Measurements from ENCODE around the gene NELL2. TPM values are rescaled to one million over a fixed set of nuclear protein-coding genes. Genes with fewer than 3 reads are reported as not detected.

The NELL2 gene
- total RNA-seq, 1 experiment from 2014 or later = 1.1 TPM

GRCh38 chr12:44804068-44804467 lies 72.0 kb downstream of the NELL2 start:
- no peaks in the 10 kb centered on the region for H4K20me1 ChIP-seq (ENCODE audit: insufficient read depth)
- no peak overlapping the region for H3K9ac ChIP-seq (ENCODE audit: low read length)
- intact Hi-C loops (cut with micrococcal nuclease) = no loop called here
- H3K9me2 ChIP-seq (ENCODE audit: insufficient read depth) = no peaks in the 10 kb centered on the region
- no peak overlapping the region for H3K4me2 ChIP-seq (ENCODE audit: low read length)
- TF ChIP-seq SRF (IDR thresholded peaks at IDR 0.05; ENCODE audit: low read depth) (no peak), POLR2AphosphoS5 (IDR thresholded peaks at IDR 0.05; ENCODE audit: low read depth, low read length) (no peak), CBX3 (IDR thresholded peaks at IDR 0.05; ENCODE audit: low read depth) (no peak), TCF7L2 (IDR thresholded peaks at IDR 0.05; ENCODE audit: borderline replicate concordance, extremely low read depth, insufficient read depth, insufficient read length) (no peak), CEBPB (IDR thresholded peaks at IDR 0.05; ENCODE audit: low read depth) (no peak), EZH2 (IDR thresholded peaks at IDR 0.05) (no peak), MAX (IDR thresholded peaks at IDR 0.05) (no peak), FOSL1 (IDR thresholded peaks at IDR 0.05; ENCODE audit: low read depth) (no peak), ATF3 (IDR thresholded peaks at IDR 0.05) (no peak), YY1 (IDR thresholded peaks at IDR 0.05; ENCODE audit: extremely low read depth, insufficient replicate concordance, low read depth, low read length) (no peak), CTCF (IDR thresholded peaks at IDR 0.05 in 2 of 3, conservative IDR thresholded peaks at IDR 0.05 in 1 of 3; ENCODE audit: borderline replicate concordance in 1 of 3, insufficient read depth in 1 of 3, low read depth in 2 of 3, low read length in 2 of 3) (no peak), EGR1 (IDR thresholded peaks at IDR 0.05; ENCODE audit: low read depth) (no peak), JUND (IDR thresholded peaks at IDR 0.05) (no peak)
- ChIA-PET POLR2A (no interaction called here), CTCF (no interaction called here), RAD21 (ENCODE audit: low non-redundant PET in 1 of 2, low total read pairs in 2 of 2, uncharacterized antibody in 2 of 2, unreplicated experiment in 2 of 2) (no interaction called here)
- no peak overlapping the region for H2AFZ ChIP-seq (ENCODE audit: low read depth, low read length, poor library complexity, severe bottlenecking)
- H3K9me3 ChIP-seq (ENCODE audit: control insufficient read depth in 1 of 2, insufficient read depth in 1 of 2, low read depth in 1 of 2, low read length in 2 of 2) = no peaks in the 10 kb centered on the region
- BruUV-seq (replicated peaks) = no TSS peak
- H3K27me3 ChIP-seq (ENCODE audit: insufficient read depth, low read length) = no peaks in the 10 kb centered on the region
- DNase-seq (ENCODE audit: low read depth, low spot score) = no peak
- H3K4me3 ChIP-seq (replicated peaks in 1 of 2; ENCODE audit: low read depth in 1 of 2, low read length in 2 of 2) = no peak overlapping the region
- no peak overlapping the region for H3K27ac ChIP-seq (ENCODE audit: low read depth, low read length)
- no peak for ATAC-seq
- H3K36me3 ChIP-seq (ENCODE audit: control insufficient read depth in 1 of 2, insufficient read depth in 2 of 2, low read length in 2 of 2) = no peaks in the 10 kb centered on the region
- no peaks in the 10 kb centered on the region for H3K4me1 ChIP-seq (ENCODE audit: control insufficient read depth in 1 of 2, insufficient read depth in 2 of 2, low read length in 2 of 2)
- no peaks in the 10 kb centered on the region for H3K79me2 ChIP-seq (ENCODE audit: insufficient read depth, low read length)

All from HCT116 (cell line).